ENCODE measurements around the gene SEMA4A. TPM values are rescaled to one million over a fixed set of nuclear protein-coding genes. Genes with fewer than 3 reads are reported as not detected.
A peak's percentile ranks its signal among the peaks of the same experiment; 100 is the strongest.

The SEMA4A gene
- total RNA-seq, 4 donors from 2014 or later, result 3.1 to 8.2 (median 4.1) TPM; not detected in 1

GRCh38 chr1:156196445-156196844 is 43.1 kb downstream of the SEMA4A start:
- intact Hi-C loops (cut with DNase I; ENCODE audit: low total_unique reads), result no loop called here
- Histone ChIP-seq H3K27ac (no peak overlapping the region), H3K4me1 (peaks cover 0 to 4% of the 10 kb centered on the region in 2 donors), H3K9me3 (no peaks in the 10 kb centered on the region), H3K4me3 (no peak overlapping the region), H3K36me3 (no peaks in the 10 kb centered on the region), H3K27me3 (no peaks in the 10 kb centered on the region)
- TF ChIP-seq CTCF (IDR thresholded peaks at IDR 0.05) (no peak), POLR2A (IDR thresholded peaks at IDR 0.05) (no peak)
- no peak for DNase-seq

- intact Hi-C loops (cut with DNase I; ENCODE audit: low total_unique reads), result no loop called here
- Histone ChIP-seq H3K27me3 (no peaks in the 10 kb centered on the region), H3K36me3 (no peaks in the 10 kb centered on the region), H3K27ac (no peak overlapping the region), H3K9me3 (no peaks in the 10 kb centered on the region), H3K4me3 (no peak overlapping the region), H3K4me1 (no peaks in the 10 kb centered on the region)
- TF ChIP-seq POLR2A (IDR thresholded peaks at IDR 0.05), result no peak
- TF ChIP-seq CTCF (IDR thresholded peaks at IDR 0.05), result no peak
- DNase-seq, result no peak
Observed at GRCh38 chr1:156198831-156199349, 45.5 kb downstream of the SEMA4A start.

- no peaks in the 10 kb centered on the region for H3K36me3 ChIP-seq
- no peak for DNase-seq
- no peaks in the 10 kb centered on the region for H3K27me3 ChIP-seq
- H3K27ac ChIP-seq, result no peak overlapping the region
- no peaks in the 10 kb centered on the region for H3K4me1 ChIP-seq
- no peak for TF ChIP-seq CTCF (IDR thresholded peaks at IDR 0.05)
- TF ChIP-seq POLR2A (IDR thresholded peaks at IDR 0.05), result no peak
- intact Hi-C loops (cut with DNase I; ENCODE audit: low total_unique reads), result no loop called here
- no peaks in the 10 kb centered on the region for H3K9me3 ChIP-seq
- no peak overlapping the region for H3K4me3 ChIP-seq
Observed at GRCh38 chr1:156200044-156200443, 46.7 kb downstream of the SEMA4A start.

- H3K27ac ChIP-seq, result peak overlapping the region; percentile 56 to 65
Observed at GRCh38 chr1:156203331-156203730, 49.9 kb downstream of the SEMA4A start.

GRCh38 chr1:156204686-156205085 is 51.3 kb downstream of the SEMA4A start:
- H3K27ac ChIP-seq, result peak overlapping the region in 1 of 2 donors; percentile 41
- intact Hi-C loops (cut with DNase I; ENCODE audit: low total_unique reads), result no loop called here
- H3K27me3 ChIP-seq, result no peaks in the 10 kb centered on the region
- DNase-seq, result no peak
- H3K4me3 ChIP-seq, result no peak overlapping the region
- no peaks in the 10 kb centered on the region for H3K9me3 ChIP-seq
- H3K36me3 ChIP-seq, result no peaks in the 10 kb centered on the region
- TF ChIP-seq POLR2A (IDR thresholded peaks at IDR 0.05), result no peak
- H3K4me1 ChIP-seq, result no peaks in the 10 kb centered on the region

More at GRCh38 chr1:156203331-156203730, 49.9 kb downstream of the SEMA4A start:
- Histone ChIP-seq H3K27me3 (no peaks in the 10 kb centered on the region), H3K4me3 (no peak overlapping the region), H3K36me3 (no peaks in the 10 kb centered on the region), H3K9me3 (no peaks in the 10 kb centered on the region), H3K4me1 (no peaks in the 10 kb centered on the region)
- intact Hi-C loops (cut with DNase I; ENCODE audit: low total_unique reads), result no loop called here
- DNase-seq, result no peak
- no peak for TF ChIP-seq CTCF (IDR thresholded peaks at IDR 0.05)
- TF ChIP-seq POLR2A (IDR thresholded peaks at IDR 0.05), result no peak

GRCh38 chr1:156211243-156211642 is 57.9 kb downstream of the SEMA4A start:
- TF ChIP-seq CTCF (IDR thresholded peaks at IDR 0.05) (no peak), POLR2A (IDR thresholded peaks at IDR 0.05) (no peak)
- intact Hi-C loops (cut with DNase I; ENCODE audit: low total_unique reads), result no loop called here
- H3K4me3 ChIP-seq, result no peak overlapping the region
- no peaks in the 10 kb centered on the region for H3K9me3 ChIP-seq
- no peak overlapping the region for H3K27ac ChIP-seq
- no peaks in the 10 kb centered on the region for H3K36me3 ChIP-seq
- H3K4me1 ChIP-seq, result peaks cover 0 to 3% of the 10 kb centered on the region in 2 donors
- H3K27me3 ChIP-seq, result no peaks in the 10 kb centered on the region
- DNase-seq, result no peak

Data from uterus (tissue), 4 donors.